MV-4-11 (cell line): ENCODE data around the gene DISP3.
A peak's percentile ranks its signal among the peaks of the same experiment; 100 is the strongest.

Source experiments
- DNase-seq: peaks from one replicate; lab custom pipeline; 2025; lab: John Stamatoyannopoulos, UW

DISP3 gene

GRCh38 chr1:11543796-11544195, 64.8 kb downstream of the DISP3 start:
- no peak for DNase-seq

- DNase-seq: no peak
These were observed 67.5 kb downstream of the DISP3 start for GRCh38 chr1:11546456-11546855.

- DNase-seq: peak; percentile 68
These were observed 71.8 kb downstream of the DISP3 start for GRCh38 chr1:11550664-11551283.

GRCh38 chr1:11558276-11558675, 79.3 kb downstream of the DISP3 start:
- peak; percentile 25 for DNase-seq

- no peak for DNase-seq
These were observed 80.1 kb downstream of the DISP3 start for GRCh38 chr1:11558871-11559590.

- DNase-seq: no peak
These were observed 80.6 kb downstream of the DISP3 start for GRCh38 chr1:11559591-11559970.

- DNase-seq: no peak
These were observed 81.1 kb downstream of the DISP3 start for GRCh38 chr1:11560061-11560460.

GRCh38 chr1:11561740-11562139, 82.8 kb downstream of the DISP3 start:
- DNase-seq: no peak

- no peak for DNase-seq
These were observed 83.7 kb downstream of the DISP3 start for GRCh38 chr1:11562664-11563063.

GRCh38 chr1:11563560-11564069, 84.7 kb downstream of the DISP3 start:
- peak; percentile 86 for DNase-seq

- peak; percentile 27 for DNase-seq
These were observed 85.3 kb downstream of the DISP3 start for GRCh38 chr1:11564237-11564636.

- no peak for DNase-seq
These were observed 87.3 kb downstream of the DISP3 start for GRCh38 chr1:11566042-11566850.

- no peak for DNase-seq
These were observed 88.5 kb downstream of the DISP3 start for GRCh38 chr1:11567244-11568065.

- DNase-seq: peak; percentile 74
These were observed 89.7 kb downstream of the DISP3 start for GRCh38 chr1:11568687-11569086.

- no peak for DNase-seq
These were observed 90.6 kb downstream of the DISP3 start for GRCh38 chr1:11569551-11569950.

GRCh38 chr1:11569954-11570353, 91.0 kb downstream of the DISP3 start:
- no peak for DNase-seq

- DNase-seq: no peak
These were observed 91.9 kb downstream of the DISP3 start for GRCh38 chr1:11570821-11571380.

- no peak for DNase-seq
These were observed 93.1 kb downstream of the DISP3 start for GRCh38 chr1:11571906-11572616.

GRCh38 chr1:11573116-11573692, 94.2 kb downstream of the DISP3 start:
- no peak for DNase-seq

GRCh38 chr1:11575553-11575952, 96.6 kb downstream of the DISP3 start:
- DNase-seq: no peak
